Lower leg skin (tissue), 4 donors: ENCODE measurements around the gene AKT3. TPM values are rescaled to one million over a fixed set of nuclear protein-coding genes. Genes with fewer than 3 reads are reported as not detected.

Source experiments
- DNase-seq, 2 donors: peaks; one replicate each; pipeline ENCODE4 v3.0.0-alpha.2; 2019; ENCODE audit warnings: low spot score in 2 of 2
- H3K4me3 ChIP-seq: fragments of 200-600 bp; sonication (generic); 2 replicates; pipeline ENCODE4 v1.5.1; 2017; ENCODE audit warnings: mild to moderate bottlenecking, low read depth; ENCODE audit not compliant: poor library complexity, severe bottlenecking
- POLR2A ChIP-seq, 2 donors: fragments of 450-650 bp; IDR thresholded peaks; one replicate each; pipeline ENCODE4 v1.6.1; 2016 to 2017; ENCODE audit warnings: antibody characterized with exemption in 2 of 2, mild to moderate bottlenecking in 1 of 2, moderate library complexity in 1 of 2
- WGBS, 2 donors: methylation state at CpG; one replicate each; pipeline ENCODE4 v1.1.5; 2018; 5-methylcytosine and 5-hydroxymethylcytosine counted together
- intact Hi-C: fragments of 100-400 bp; cut with DNase I; formaldehyde crosslinking; loops from one replicate; pipeline ENCODE4 v1.15.0; 2023; ENCODE audit warnings: low total_unique reads
- total RNA-seq, 4 donors: library from RNA; depleted of rRNA; stranded (reverse); fragments of >200 nt; gene quantifications; one replicate each; pipeline ENCODE4 v1.1.0, GENCODE V29; 2016
- TF ChIP-seq, protein P1 (sequence below), 3 donors: fragments of 450-650 bp; IDR thresholded peaks; one replicate each; pipeline ENCODE4 v1.5.1; 2016; ENCODE audit warnings: antibody characterized with exemption in 3 of 3, mild to moderate bottlenecking in 3 of 3, moderate library complexity in 2 of 3

The AKT3 gene
- total RNA-seq, 4 donors from 2014 or later, result 7.8 to 16.3 (median 10.4) TPM

DNA sequence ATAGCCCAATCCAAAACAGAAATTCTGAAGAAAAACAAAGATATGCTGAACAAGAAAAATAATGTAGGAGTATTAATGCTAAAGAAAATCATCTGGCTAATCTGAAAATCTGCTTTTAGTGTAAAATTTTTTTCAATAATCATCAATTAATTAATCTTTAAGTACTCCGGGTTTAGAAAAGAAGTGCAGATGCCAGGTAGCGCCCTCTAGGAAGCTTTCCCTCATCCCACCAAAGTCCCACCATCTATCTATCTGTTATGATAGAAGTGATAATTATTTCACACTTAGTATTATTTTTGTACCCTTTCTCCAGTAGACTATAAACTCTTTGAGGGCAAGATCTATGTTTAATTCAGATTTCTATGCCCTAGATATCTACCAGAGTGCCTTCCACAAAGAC, 240.3 kb downstream of the AKT3 start:
- WGBS, 2 donors, result 90 to 93% methylated on average over 2 of the region's 2 CpGs
- DNase-seq, result no peak
- no peak overlapping the region for H3K4me3 ChIP-seq
- intact Hi-C loops, result no loop called here
- TF ChIP-seq POLR2A (IDR thresholded peaks at IDR 0.05), result no peak
- TF ChIP-seq, protein P1, sequence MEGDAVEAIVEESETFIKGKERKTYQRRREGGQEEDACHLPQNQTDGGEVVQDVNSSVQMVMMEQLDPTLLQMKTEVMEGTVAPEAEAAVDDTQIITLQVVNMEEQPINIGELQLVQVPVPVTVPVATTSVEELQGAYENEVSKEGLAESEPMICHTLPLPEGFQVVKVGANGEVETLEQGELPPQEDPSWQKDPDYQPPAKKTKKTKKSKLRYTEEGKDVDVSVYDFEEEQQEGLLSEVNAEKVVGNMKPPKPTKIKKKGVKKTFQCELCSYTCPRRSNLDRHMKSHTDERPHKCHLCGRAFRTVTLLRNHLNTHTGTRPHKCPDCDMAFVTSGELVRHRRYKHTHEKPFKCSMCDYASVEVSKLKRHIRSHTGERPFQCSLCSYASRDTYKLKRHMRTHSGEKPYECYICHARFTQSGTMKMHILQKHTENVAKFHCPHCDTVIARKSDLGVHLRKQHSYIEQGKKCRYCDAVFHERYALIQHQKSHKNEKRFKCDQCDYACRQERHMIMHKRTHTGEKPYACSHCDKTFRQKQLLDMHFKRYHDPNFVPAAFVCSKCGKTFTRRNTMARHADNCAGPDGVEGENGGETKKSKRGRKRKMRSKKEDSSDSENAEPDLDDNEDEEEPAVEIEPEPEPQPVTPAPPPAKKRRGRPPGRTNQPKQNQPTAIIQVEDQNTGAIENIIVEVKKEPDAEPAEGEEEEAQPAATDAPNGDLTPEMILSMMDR (IDR thresholded peaks at IDR 0.05), result no peak

DNA sequence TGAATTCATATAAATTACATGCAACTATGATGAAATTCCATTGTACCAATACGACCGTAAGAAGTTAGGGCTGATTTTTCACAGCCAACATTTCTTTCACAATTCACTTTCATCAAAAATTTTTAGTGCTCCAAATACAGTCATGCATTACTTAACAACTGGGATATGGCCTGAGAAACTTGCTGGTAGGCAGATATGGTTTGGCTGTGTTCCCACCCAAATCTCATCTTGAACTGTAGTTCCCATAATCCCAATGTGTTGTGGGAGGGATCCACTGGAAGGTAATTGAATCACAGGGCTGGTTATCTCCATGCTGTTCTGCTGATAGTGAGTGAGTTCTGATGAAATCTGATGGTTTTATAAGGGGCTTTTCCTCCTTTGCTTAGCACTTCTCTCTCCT, 244.4 kb downstream of the AKT3 start:
- intact Hi-C loops, result no loop called here
- no peak for DNase-seq
- H3K4me3 ChIP-seq, result no peak overlapping the region
- TF ChIP-seq POLR2A (IDR thresholded peaks at IDR 0.05), result no peak
- WGBS, 2 donors, result 80 to 84% methylated on average over 2 of the region's 2 CpGs

DNA sequence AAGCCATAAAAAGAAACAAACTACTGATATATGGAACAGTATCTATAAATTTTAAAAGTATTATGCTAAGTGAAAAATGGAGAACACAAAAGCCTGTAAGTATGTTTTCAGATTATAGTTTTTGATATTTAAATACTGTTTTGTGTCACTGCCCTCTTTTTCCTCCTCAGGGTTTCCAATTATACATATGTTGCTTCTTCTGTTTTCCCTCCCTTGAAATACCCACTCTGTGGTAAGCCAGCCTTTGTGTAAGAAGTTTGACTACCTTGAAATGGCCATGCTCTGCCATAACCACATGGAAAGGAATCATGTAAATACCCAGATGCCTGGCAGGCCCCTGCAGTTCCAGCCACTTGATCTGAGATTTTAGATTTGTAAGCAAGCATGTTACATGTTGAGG, 248.3 kb downstream of the AKT3 start:
- DNase-seq, result no peak
- no peak for TF ChIP-seq POLR2A (IDR thresholded peaks at IDR 0.05)
- TF ChIP-seq, protein P1 (IDR thresholded peaks at IDR 0.05), result no peak
- intact Hi-C loops, result no loop called here
- no peak overlapping the region for H3K4me3 ChIP-seq

DNA sequence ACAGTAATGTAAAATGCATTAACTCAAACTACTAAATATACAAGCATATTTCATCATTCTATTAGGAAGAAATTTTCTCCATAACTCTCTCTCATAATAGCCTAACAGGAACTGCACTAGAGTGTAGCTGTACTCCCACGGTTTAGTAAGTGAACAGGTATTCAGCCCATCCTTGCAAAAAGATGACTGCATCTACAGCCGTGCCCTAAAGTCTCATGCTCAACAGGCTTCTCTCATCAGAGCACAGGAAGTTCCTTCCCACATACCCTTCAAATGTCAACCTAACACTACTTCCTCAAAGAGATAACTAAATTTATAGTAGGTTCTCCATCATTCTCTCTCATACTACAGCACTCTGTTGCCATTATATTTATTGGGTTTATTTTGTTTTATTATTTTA, 251.6 kb downstream of the AKT3 start:
- no peak for DNase-seq
- H3K4me3 ChIP-seq, result no peak overlapping the region
- TF ChIP-seq, protein P1 (IDR thresholded peaks at IDR 0.05), result no peak
- TF ChIP-seq POLR2A (IDR thresholded peaks at IDR 0.05), result no peak
- WGBS, 2 donors, result 47 to 63% methylated on average over 2 of the region's 2 CpGs
- intact Hi-C loops, result loop anchor here (10.0 kb wide), 1 partner anchor 1226 kb away; no protein-coding TSS in a partner anchor

DNA sequence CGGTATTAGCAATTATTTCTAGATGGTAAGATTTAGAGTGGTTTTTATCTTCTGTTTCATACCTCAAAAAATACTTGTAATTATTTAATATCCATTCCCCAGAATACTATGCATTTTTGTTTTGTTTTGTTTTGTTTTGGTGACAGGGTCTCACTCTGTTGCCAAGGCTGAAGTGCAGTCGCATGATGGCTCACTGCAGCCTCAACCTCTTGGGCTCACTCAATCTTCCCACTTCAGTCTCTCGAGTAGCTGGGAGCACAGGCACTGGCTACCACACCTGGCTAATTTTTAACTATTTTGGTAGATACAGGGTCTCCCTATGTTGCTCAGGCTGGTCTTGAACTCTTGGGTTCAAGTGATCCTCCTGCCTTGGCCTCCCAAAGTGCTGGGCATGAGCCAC, 252.7 kb downstream of the AKT3 start:
- no peak for DNase-seq
- intact Hi-C loops, result loop anchor here (10.0 kb wide), 1 partner anchor 1227 kb away; no protein-coding TSS in a partner anchor
- 86 to 89% methylated on average over 3 of the region's 3 CpGs for WGBS, 2 donors
- TF ChIP-seq, protein P1 (IDR thresholded peaks at IDR 0.05), result no peak
- no peak for TF ChIP-seq POLR2A (IDR thresholded peaks at IDR 0.05)
- no peak overlapping the region for H3K4me3 ChIP-seq

DNA sequence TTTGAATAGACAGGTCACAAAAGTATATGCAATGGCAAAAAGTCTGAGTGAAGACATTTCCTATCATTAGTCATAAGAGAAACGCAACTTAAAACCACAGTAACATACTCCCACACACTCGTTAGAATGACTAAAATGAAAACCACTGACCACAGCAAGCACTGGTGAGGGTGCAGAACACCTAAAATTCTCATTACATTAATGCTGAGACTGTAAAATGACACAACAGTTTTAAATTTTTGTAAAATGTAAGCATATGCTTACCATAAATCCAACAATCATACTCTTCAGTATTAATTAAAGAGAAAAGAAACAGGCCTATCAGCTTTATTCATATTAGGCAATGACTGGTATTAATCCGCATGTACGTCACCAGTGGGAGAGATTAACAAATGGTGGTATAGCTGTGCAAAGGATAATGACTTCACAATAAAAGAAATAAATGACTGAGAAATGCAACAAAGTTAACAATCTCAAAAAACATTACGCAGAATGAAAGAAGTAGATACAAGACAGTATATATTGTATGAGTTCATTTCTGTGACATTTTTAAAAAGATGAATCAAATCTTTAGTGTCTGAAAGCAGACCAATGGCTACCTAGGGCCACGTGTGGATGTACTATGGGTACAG, 253.5 kb downstream of the AKT3 start:
- no peak overlapping the region for H3K4me3 ChIP-seq
- no peak for DNase-seq
- TF ChIP-seq POLR2A (IDR thresholded peaks at IDR 0.05), result no peak
- TF ChIP-seq, protein P1 (IDR thresholded peaks at IDR 0.05), result no peak
- intact Hi-C loops, result loop anchor here (10.0 kb wide), 1 partner anchor 1228 kb away; no protein-coding TSS in a partner anchor
- 80 to 81% methylated on average over 6 of the region's 6 CpGs for WGBS, 2 donors
